GM12892 (cell line): ENCODE measurements around the gene IP6K3.

Source experiments
- DNase-seq: peaks from one replicate; pipeline ENCODE4 v3.0.0; 2011; ENCODE audit not compliant: insufficient read length
- FAIRE-seq: peaks from 2 replicates; lab custom pipeline; 2011; peaks lifted over from hg19 to GRCh38; lab: Jason Lieb, UNC
- POLR2A ChIP-seq: IDR thresholded peaks from 2 replicates; pipeline ENCODE4 v1.6.1; 2011; ENCODE audit warnings: low read depth, low read length, control low read depth
- POLR2AphosphoS5 ChIP-seq: IDR thresholded peaks from 2 replicates; pipeline ENCODE4 v1.6.1; 2011; ENCODE audit warnings: low read depth, low read length, control low read depth
- TAF1 ChIP-seq: IDR thresholded peaks from 2 replicates; pipeline ENCODE4 v1.6.1; 2011; ENCODE audit warnings: low read depth, mild to moderate bottlenecking, control low read depth, low read length, borderline replicate concordance

The IP6K3 gene

DNA sequence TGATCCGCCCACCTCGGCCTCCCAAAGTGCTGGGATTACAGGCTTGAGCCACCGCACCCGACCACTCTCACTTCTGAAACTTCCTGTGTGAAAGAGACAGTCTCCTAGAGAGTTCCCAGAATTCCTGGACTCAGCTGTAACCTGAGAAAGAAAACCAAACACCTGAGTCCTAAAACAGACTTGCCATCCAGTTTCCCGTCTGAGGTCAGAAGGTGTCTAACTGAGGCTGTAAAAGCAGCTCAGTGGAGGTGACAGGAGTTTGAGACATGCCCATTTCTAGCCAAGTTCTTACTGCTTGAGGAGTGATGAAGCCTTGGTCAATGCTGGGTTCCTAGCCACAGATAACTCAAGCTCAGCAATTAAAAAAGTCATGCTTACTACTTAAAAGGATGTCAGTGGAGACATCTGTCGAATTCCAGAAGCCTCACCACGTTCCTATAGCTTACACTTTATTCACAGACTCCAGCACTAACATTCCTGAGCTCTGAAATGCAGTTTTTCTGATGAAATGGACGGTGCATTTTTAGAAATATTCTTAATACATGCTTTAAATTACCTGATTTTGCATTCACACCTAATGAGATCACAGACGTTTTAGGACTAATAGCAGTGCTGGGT, 41.3 kb downstream of the IP6K3 start:
- TF ChIP-seq POLR2AphosphoS5 (no peak), TAF1 (no peak), POLR2A (no peak)
- DNase-seq (no peak), FAIRE-seq (no peak)

DNA sequence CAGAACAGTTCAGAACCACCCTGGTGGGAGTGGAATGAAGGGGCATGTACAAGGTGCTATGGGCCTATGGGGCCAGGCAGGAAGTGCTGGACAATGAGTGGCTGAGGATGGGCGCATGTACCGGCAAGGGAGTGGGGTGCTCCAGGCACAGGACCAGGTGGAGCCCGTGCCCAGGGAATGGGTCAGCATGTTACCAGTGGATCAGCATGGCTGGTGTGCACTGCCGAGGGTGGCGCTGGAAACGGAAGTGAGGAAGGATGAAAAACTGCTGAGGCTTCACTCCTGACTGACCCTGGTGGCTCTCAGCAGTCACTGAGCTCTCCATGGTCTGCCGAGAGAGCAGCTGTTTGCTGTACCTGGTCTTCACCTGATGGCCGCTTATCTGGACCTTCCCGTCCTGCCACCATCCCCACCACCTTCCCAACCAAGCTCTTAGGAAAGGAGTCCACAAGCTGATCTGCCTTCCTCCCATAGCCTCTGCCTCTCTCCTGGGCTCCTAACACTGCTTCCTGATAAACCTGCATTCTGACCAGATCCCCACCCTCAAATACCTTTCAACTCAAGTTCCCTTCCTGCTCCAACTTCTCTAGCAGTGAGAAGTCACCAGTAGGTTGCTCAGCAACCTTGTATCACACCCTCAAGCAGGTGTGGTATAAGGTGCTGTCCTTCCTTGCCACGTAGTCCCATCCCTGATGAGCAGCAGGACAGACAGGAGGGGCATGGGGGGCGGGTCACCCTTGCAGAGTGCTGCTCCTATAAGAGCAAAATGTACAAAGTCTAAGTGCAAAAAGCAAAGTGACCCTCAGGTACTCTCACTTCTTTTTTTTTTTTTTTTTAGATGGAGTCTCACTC, 42.3 kb downstream of the IP6K3 start:
- DNase-seq (no peak), FAIRE-seq (no peak)
- TF ChIP-seq POLR2A (no peak), POLR2AphosphoS5 (no peak), TAF1 (no peak)

DNA sequence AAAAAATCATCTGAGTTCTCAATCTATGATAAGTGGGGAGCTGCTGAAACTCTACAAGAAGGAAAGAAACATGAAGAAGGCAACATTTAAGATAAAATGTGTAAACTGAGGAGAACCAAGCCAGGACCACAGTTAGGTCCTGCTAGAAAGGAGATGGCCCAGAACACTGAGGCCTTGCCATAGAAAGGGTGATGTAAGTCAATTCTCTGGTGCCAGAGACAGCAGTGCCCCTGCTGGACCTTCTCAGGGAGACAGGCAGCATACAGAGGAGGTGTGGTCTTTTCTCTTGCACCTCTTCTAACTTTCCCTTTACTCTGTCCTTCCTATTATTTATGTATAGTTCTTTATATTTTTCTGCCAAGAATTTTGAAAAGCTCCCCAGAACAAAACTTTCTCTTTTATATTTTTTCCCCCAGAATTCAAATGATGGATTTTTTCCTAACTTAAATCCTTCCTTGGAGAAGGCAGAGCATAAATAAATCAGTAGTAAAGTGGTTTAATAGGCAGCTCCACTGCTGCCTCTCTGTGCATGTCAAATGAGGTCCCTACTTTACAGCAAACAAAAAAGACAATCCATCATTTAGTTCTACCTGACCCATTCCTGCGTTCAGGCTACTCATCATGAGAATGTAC, 44.2 kb downstream of the IP6K3 start:
- FAIRE-seq (no peak), DNase-seq (no peak)
- TF ChIP-seq POLR2AphosphoS5: no peak
- TF ChIP-seq POLR2A: no peak
- TF ChIP-seq TAF1: no peak

DNA sequence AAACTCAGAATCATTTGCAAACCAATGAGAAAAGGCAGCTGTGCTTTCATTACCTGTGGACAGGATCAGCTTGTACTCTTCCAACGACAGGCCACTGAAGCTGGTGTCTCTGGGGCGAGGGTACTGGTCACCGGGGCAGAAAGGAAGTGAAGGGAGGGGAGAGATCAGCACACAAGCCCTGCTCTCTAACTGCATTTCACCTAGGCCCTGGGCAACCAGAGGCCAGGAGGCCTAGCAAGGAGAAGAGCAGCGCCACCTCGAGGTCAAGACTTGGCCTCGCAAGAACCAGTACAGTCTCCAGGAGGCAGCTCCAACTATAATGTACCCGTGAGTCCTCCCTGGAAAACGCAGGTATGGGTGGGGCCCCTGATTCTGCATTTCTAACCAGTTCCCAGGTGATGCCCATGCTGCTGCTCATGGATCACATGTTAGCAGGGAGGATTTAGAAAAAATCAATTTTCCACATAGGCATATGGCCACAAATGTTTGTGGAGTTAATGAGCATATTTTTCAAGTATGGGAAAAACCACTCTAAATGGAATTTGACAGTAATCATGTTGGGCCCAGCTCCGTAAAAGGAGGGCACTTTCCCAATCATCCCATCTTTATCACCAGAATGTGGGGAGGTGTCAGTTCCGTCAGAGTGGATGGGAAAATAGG, 46.2 kb downstream of the IP6K3 start:
- TF ChIP-seq POLR2AphosphoS5 (no peak), POLR2A (no peak), TAF1 (no peak)
- DNase-seq (peak; percentile 56), FAIRE-seq (peak; percentile 88)

DNA sequence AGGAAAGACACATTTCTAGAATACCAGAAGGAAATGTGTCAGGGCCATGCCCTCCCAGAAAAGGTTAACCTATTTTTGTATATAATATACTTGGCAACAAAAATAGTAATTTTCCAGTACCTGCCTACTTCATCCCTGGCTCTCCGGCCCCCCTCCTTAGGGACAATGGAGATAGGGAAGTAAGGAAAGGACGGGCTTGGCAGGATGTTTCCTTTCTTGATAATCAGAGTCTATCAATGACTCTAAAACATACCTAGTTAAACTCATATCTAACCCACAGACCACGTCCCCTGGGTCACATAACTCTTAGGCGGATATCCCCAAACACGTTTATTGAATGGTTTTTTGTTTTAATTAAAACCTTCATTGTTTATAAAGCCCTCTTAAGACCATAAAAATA, 47.0 kb downstream of the IP6K3 start:
- DNase-seq (no peak), FAIRE-seq (no peak)
- no peak for TF ChIP-seq POLR2AphosphoS5
- TF ChIP-seq POLR2A: no peak
- TF ChIP-seq TAF1: no peak

DNA sequence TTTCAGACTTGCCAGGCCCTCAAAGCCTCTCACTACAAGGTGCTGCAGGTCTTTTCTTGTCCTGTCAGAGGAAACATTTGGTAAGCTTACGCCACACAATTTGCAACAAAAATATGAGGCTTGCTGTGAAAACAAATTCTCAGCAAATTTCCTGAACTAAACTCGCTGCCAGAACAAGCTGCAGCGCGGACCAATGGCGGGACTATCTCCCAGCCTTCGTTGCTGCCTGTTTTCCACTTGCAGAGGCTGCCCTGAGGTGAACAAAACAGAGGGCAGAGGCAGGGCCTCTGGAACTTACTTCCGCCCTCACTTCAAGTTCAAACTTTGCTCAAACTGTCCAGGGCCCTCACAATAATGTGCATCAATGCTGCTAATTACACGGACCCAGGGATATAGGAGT, 47.6 kb downstream of the IP6K3 start:
- FAIRE-seq (no peak), DNase-seq (no peak)
- no peak for TF ChIP-seq POLR2AphosphoS5
- TF ChIP-seq POLR2A: no peak
- TF ChIP-seq TAF1: no peak

DNA sequence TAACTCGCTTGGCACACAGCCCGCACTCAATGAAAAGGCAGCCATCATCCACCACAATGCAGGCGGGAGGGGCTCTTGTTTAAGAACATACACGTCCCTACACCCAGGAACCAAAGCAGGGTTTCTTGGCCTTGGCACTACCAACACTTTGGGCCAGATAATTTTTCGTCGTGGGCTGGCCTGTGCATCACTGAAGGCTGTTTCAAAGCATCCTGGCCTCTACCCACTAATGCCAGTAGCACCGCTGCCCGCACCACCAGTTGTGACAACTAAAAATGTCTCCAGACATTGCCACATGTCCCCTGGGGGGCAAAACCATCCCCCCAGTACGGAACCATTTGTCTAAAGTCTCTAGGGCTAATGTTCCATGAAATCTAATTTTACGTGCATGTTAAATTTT, 48.2 kb downstream of the IP6K3 start:
- FAIRE-seq (no peak), DNase-seq (no peak)
- TF ChIP-seq POLR2A: no peak
- no peak for TF ChIP-seq TAF1

DNA sequence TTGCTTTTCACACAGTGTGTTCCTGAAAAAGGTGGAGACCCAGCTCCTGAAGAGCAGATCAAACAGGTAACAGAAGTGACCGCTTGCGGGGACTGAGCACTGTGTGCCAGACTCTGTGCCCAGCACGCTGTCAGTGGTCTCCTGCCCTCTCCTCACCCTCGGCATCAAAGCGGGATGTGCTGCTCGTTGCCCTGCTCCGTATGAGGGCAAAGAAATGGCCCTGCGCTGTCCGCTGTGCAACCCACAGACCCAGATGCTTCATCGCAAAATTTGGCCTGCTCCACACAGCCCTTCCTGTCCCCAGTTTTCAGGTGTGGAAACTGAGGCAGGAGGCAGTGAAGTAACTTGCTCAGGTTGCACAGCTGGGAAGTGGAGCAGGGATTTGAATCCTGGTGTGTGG, 48.9 kb downstream of the IP6K3 start:
- FAIRE-seq: no peak
- no peak for DNase-seq
- TF ChIP-seq POLR2A: no peak
- no peak; the same call in 1 of the 2 replicates for TF ChIP-seq POLR2AphosphoS5
- TF ChIP-seq TAF1: no peak

DNA sequence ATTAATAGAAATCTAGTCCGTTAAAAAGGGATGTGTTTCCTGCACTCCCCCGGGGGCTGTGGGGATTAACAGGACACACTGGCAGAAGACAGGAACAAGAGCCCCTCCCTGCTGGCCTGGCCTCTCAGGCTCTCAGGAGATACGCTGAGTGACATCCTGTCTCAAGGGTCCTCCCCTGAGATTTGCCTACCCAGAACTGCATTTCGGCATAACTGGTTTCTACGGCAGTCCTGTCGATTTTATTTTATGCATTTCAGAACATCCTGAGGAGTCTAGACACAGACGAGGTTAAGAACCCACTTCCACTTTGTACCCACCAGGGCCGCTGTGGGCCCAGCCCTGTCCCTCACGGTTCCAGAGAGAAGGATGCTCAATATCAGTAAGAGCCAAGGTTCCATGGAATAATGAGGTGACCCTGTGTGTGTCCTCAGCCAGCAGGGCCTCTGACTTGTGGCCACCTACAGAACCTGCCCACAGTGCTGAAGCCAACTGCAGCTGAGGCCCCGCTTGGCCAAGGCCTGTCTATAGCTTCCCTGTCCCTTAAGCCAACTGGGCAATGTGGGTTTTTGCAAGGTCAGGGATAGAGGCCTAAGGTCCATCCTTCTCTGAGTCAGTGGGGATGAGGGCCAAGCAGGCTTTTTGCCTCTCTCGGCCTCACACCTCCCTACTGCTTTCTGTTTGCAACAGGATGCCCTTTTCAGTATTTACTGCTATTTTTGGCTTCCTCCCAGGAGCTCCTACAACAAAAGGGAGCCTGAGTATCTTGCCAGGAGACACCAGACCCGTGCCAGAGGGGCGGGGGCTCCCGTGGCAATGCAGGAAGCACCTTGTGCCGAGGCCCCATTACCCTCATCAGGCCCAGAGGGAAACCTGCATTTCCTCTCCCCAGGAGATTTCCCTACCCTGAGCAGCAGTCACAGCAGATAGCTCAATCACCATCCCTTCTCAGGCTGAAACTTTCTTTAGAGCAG, 49.9 kb downstream of the IP6K3 start:
- no peak for DNase-seq
- FAIRE-seq: peak; percentile 24
- TF ChIP-seq TAF1 (no peak), POLR2AphosphoS5 (no peak; the same call in 1 of the 2 replicates), POLR2A (no peak)

DNA sequence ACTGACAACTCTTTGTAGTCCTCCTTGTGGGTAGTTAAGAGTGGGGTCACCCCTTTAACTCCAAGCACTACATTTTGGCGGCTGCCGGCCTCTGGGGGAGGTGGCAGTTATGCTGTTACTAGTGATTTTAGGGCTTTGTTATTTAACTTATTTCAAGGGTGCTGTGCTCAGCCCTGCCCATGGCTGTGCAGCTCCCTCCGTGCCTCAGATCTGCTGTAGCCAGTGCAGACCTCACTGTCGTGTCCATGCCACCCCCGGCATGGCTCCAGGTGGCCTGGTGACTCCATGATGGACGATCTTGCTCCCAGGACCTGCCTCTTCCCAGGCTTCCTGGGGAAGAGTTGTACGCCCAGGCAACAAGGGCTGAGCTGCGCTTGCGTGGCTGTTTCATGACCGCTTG, 50.6 kb downstream of the IP6K3 start:
- no peak for FAIRE-seq
- no peak for TF ChIP-seq TAF1
- TF ChIP-seq POLR2AphosphoS5: no peak
- TF ChIP-seq POLR2A: no peak
- no peak for DNase-seq
